ENCODE measurements around the gene ELL.

DNA sequence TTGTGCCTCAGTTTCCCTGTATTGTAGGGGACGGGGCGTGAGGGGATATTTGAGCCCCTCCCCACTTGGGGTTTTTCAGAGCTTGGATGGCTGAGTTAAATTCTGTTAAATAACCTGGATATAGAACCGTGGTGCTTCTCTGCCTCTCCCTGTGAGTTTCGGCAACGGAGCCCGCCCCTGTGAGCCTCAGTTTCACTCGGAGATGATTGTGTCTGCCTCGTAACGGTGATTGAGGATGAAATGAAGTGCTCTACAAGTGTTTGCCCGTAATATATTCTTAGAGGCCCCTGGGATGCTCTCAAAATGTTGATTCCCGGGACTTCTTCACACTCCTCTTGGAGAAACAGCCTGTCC, 36.3 kb upstream of the ELL start:
- TF ChIP-seq POLR2AphosphoS5 (IDR thresholded peaks at IDR 0.05; ENCODE audit: low read depth, low read length) = no peak
- TF ChIP-seq, protein P1, sequence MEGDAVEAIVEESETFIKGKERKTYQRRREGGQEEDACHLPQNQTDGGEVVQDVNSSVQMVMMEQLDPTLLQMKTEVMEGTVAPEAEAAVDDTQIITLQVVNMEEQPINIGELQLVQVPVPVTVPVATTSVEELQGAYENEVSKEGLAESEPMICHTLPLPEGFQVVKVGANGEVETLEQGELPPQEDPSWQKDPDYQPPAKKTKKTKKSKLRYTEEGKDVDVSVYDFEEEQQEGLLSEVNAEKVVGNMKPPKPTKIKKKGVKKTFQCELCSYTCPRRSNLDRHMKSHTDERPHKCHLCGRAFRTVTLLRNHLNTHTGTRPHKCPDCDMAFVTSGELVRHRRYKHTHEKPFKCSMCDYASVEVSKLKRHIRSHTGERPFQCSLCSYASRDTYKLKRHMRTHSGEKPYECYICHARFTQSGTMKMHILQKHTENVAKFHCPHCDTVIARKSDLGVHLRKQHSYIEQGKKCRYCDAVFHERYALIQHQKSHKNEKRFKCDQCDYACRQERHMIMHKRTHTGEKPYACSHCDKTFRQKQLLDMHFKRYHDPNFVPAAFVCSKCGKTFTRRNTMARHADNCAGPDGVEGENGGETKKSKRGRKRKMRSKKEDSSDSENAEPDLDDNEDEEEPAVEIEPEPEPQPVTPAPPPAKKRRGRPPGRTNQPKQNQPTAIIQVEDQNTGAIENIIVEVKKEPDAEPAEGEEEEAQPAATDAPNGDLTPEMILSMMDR (IDR thresholded peaks at IDR 0.05) = no peak
- TF ChIP-seq, protein P2, sequence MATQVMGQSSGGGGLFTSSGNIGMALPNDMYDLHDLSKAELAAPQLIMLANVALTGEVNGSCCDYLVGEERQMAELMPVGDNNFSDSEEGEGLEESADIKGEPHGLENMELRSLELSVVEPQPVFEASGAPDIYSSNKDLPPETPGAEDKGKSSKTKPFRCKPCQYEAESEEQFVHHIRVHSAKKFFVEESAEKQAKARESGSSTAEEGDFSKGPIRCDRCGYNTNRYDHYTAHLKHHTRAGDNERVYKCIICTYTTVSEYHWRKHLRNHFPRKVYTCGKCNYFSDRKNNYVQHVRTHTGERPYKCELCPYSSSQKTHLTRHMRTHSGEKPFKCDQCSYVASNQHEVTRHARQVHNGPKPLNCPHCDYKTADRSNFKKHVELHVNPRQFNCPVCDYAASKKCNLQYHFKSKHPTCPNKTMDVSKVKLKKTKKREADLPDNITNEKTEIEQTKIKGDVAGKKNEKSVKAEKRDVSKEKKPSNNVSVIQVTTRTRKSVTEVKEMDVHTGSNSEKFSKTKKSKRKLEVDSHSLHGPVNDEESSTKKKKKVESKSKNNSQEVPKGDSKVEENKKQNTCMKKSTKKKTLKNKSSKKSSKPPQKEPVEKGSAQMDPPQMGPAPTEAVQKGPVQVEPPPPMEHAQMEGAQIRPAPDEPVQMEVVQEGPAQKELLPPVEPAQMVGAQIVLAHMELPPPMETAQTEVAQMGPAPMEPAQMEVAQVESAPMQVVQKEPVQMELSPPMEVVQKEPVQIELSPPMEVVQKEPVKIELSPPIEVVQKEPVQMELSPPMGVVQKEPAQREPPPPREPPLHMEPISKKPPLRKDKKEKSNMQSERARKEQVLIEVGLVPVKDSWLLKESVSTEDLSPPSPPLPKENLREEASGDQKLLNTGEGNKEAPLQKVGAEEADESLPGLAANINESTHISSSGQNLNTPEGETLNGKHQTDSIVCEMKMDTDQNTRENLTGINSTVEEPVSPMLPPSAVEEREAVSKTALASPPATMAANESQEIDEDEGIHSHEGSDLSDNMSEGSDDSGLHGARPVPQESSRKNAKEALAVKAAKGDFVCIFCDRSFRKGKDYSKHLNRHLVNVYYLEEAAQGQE (IDR thresholded peaks at IDR 0.05; ENCODE audit: insufficient read depth in 1 of 2, low read depth in 2 of 2, low read length in 1 of 2) = no peak
